Measurements from ENCODE around the gene RHEBL1.

The RHEBL1 gene

GRCh38 chr12:49051373-49051764 lies 18.4 kb downstream of the RHEBL1 start:
- in situ Hi-C loops (cut with MboI; ENCODE audit: low pct_unique_long_range_greater_than_20kb, low sequenced_read_pairs, unreplicated experiment), result no loop called here
- TF ChIP-seq, protein P1, sequence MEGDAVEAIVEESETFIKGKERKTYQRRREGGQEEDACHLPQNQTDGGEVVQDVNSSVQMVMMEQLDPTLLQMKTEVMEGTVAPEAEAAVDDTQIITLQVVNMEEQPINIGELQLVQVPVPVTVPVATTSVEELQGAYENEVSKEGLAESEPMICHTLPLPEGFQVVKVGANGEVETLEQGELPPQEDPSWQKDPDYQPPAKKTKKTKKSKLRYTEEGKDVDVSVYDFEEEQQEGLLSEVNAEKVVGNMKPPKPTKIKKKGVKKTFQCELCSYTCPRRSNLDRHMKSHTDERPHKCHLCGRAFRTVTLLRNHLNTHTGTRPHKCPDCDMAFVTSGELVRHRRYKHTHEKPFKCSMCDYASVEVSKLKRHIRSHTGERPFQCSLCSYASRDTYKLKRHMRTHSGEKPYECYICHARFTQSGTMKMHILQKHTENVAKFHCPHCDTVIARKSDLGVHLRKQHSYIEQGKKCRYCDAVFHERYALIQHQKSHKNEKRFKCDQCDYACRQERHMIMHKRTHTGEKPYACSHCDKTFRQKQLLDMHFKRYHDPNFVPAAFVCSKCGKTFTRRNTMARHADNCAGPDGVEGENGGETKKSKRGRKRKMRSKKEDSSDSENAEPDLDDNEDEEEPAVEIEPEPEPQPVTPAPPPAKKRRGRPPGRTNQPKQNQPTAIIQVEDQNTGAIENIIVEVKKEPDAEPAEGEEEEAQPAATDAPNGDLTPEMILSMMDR (IDR thresholded peaks at IDR 0.05; ENCODE audit: extremely low read depth, insufficient read depth, missing control alignments), result no peak

GRCh38 chr12:49050507-49051372 lies 19.0 kb downstream of the RHEBL1 start:
- no peak for DNase-seq (ENCODE audit: low spot score)
- in situ Hi-C loops (cut with MboI; ENCODE audit: low pct_unique_long_range_greater_than_20kb, low sequenced_read_pairs, unreplicated experiment), result no loop called here
- TF ChIP-seq, protein P1 (IDR thresholded peaks at IDR 0.05; ENCODE audit: extremely low read depth, insufficient read depth, missing control alignments), result no peak

More at GRCh38 chr12:49051373-49051764, 18.4 kb downstream of the RHEBL1 start:
- no peak for DNase-seq (ENCODE audit: low spot score)

DNA sequence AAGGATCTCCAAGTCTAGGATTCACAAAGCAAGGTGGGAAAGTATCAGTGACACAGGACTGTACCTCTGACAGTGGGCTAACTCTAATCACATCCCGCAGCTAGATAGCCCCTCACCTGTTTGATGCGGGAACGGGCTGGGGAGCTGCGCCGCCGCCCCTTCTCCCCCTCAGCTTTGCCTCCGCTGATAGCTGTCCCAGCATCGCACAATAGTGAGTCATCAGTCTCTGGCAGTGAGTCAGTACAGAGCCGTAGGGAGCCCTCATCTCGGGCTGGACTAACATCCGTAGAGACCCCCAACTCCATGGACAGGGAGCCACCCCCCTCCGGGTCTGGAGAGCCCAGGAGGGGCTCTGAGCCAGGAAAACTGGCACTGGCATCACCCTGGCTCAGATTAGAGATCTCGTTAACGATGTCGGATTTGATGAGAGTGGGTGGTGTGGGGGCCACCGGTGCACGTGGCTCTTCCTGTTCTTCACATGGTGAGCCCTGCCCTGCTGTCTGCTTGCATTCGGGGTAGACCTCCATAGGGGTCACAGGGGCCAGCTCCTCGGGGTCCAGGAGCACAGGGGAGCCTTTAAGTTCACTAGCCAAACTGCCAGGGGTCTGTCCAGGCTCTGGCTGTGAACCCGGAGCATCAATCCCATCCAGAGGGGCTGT lies 20.1 kb downstream of the RHEBL1 start:
- DNase-seq (ENCODE audit: low spot score), result no peak
- TF ChIP-seq, protein P1 (IDR thresholded peaks at IDR 0.05; ENCODE audit: extremely low read depth, insufficient read depth, missing control alignments), result no peak
- in situ Hi-C loops (cut with MboI; ENCODE audit: low pct_unique_long_range_greater_than_20kb, low sequenced_read_pairs, unreplicated experiment), result no loop called here

- TF ChIP-seq, protein P1 (IDR thresholded peaks at IDR 0.05; ENCODE audit: extremely low read depth, insufficient read depth, missing control alignments), result no peak
- in situ Hi-C loops (cut with MboI; ENCODE audit: low pct_unique_long_range_greater_than_20kb, low sequenced_read_pairs, unreplicated experiment), result no loop called here
- no peak for DNase-seq (ENCODE audit: low spot score)
These were observed 20.8 kb downstream of the RHEBL1 start for GRCh38 chr12:49048953-49049352.

GRCh38 chr12:49046129-49046895 lies 23.5 kb downstream of the RHEBL1 start:
- no peak for DNase-seq (ENCODE audit: low spot score)
- in situ Hi-C loops (cut with MboI; ENCODE audit: low pct_unique_long_range_greater_than_20kb, low sequenced_read_pairs, unreplicated experiment), result no loop called here
- TF ChIP-seq, protein P1 (IDR thresholded peaks at IDR 0.05; ENCODE audit: extremely low read depth, insufficient read depth, missing control alignments), result no peak

- in situ Hi-C loops (cut with MboI; ENCODE audit: low pct_unique_long_range_greater_than_20kb, low sequenced_read_pairs, unreplicated experiment), result no loop called here
- TF ChIP-seq, protein P1 (IDR thresholded peaks at IDR 0.05; ENCODE audit: extremely low read depth, insufficient read depth, missing control alignments), result no peak
- DNase-seq (ENCODE audit: low spot score), result no peak
These were observed 25.1 kb downstream of the RHEBL1 start for GRCh38 chr12:49044660-49045059.
